ENCODE measurements around the gene FCHO1. TPM values are rescaled to one million over a fixed set of nuclear protein-coding genes. Genes with fewer than 3 reads are reported as not detected.

FCHO1 gene
- total RNA-seq, 3 donors from 2014 or later = 1.6 to 5.3 (median 2.9) TPM

DNA sequence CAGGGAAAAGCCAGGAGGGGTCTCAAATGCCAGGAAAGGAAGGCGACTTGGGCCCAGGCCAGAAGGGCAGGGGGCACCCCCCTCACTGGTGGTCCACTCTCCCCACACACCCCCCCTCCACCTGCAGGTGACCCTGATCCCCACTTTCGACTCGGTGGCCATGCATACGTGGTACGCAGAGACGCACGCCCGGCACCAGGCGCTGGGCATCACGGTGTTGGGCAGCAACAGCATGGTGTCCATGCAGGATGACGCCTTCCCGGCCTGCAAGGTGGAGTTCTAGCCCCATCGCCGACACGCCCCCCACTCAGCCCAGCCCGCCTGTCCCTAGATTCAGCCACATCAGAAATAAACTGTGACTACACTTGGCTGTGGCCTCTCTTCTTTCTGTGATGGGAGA lies 17.1 kb upstream of the FCHO1 start:
- no peak for DNase-seq (ENCODE audit: low spot score in 2 of 2)
- no peaks in the 10 kb centered on the region for H3K4me1 ChIP-seq
- H3K36me3 ChIP-seq = peaks cover 8% of the 10 kb centered on the region
- intact Hi-C loops (cut with DNase I; ENCODE audit: low total_unique reads) = no loop called here
- H3K27ac ChIP-seq = no peak overlapping the region
- TF ChIP-seq POLR2AphosphoS5 (IDR thresholded peaks at IDR 0.05) = no peak
- TF ChIP-seq, protein P1, sequence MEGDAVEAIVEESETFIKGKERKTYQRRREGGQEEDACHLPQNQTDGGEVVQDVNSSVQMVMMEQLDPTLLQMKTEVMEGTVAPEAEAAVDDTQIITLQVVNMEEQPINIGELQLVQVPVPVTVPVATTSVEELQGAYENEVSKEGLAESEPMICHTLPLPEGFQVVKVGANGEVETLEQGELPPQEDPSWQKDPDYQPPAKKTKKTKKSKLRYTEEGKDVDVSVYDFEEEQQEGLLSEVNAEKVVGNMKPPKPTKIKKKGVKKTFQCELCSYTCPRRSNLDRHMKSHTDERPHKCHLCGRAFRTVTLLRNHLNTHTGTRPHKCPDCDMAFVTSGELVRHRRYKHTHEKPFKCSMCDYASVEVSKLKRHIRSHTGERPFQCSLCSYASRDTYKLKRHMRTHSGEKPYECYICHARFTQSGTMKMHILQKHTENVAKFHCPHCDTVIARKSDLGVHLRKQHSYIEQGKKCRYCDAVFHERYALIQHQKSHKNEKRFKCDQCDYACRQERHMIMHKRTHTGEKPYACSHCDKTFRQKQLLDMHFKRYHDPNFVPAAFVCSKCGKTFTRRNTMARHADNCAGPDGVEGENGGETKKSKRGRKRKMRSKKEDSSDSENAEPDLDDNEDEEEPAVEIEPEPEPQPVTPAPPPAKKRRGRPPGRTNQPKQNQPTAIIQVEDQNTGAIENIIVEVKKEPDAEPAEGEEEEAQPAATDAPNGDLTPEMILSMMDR (IDR thresholded peaks at IDR 0.05) = no peak
- no peak for TF ChIP-seq POLR2A (IDR thresholded peaks at IDR 0.05)
- no peaks in the 10 kb centered on the region for H3K9me3 ChIP-seq
- no peak overlapping the region for H3K4me3 ChIP-seq
- no peaks in the 10 kb centered on the region for H3K27me3 ChIP-seq

DNA sequence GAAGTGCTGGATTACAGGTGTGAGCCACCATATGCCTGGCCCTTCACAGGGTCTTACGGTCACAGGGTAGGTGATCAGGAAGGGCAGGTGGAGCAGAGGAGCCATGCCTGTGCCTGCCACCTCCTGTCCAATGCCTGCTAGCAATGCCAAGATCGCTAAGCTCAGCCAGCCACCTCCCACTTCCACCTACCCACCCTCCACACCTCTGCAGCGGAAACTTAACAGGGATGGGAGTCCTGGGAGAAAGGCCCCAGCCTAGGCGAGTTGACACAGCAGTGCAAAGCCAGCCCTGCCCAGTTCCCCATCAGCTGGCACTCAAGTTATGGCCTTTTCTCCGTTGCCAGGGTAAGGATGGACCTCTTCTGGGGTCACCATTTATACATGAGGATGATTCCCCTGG lies 15.9 kb upstream of the FCHO1 start:
- H3K9me3 ChIP-seq = no peaks in the 10 kb centered on the region
- H3K4me1 ChIP-seq = no peaks in the 10 kb centered on the region
- H3K27me3 ChIP-seq = no peaks in the 10 kb centered on the region
- H3K4me3 ChIP-seq = no peak overlapping the region
- no peak overlapping the region for H3K27ac ChIP-seq
- H3K36me3 ChIP-seq = peaks cover 8% of the 10 kb centered on the region
- DNase-seq (ENCODE audit: low spot score in 2 of 2) = no peak
- intact Hi-C loops (cut with DNase I; ENCODE audit: low total_unique reads) = no loop called here
- TF ChIP-seq POLR2A (IDR thresholded peaks at IDR 0.05) (no peak), POLR2AphosphoS5 (IDR thresholded peaks at IDR 0.05) (no peak)
- TF ChIP-seq, protein P1 (IDR thresholded peaks at IDR 0.05) = no peak

DNA sequence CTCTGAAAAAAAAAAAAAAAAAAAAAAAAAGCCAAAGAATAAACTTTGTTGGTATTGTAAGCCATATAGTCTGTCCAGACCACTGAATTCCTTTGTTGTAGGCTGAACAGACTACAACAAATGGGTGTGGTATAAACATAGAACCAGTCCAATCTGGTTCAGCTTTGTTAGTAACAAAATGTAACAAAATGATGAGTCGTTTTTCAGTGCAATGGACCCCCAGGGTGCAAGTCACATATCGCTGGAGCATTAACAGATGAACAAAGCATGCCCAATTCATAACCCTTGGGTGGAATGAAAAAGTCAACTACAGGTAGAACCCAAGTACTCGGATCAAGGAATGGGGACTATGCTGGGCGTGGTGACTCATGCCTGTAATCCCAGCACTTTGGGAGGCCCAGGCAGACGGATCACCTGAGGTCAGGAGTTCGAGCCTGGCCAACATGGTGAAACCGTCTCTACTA lies 13.6 kb upstream of the FCHO1 start:
- DNase-seq (ENCODE audit: low spot score in 2 of 2) = no peak
- peaks cover 8% of the 10 kb centered on the region for H3K36me3 ChIP-seq
- no peak overlapping the region for H3K4me3 ChIP-seq
- no peaks in the 10 kb centered on the region for H3K4me1 ChIP-seq
- H3K27ac ChIP-seq = no peak overlapping the region
- intact Hi-C loops (cut with DNase I; ENCODE audit: low total_unique reads) = no loop called here
- H3K27me3 ChIP-seq = no peaks in the 10 kb centered on the region
- TF ChIP-seq, protein P1 (IDR thresholded peaks at IDR 0.05) = no peak
- TF ChIP-seq POLR2A (IDR thresholded peaks at IDR 0.05) = no peak
- no peak for TF ChIP-seq POLR2AphosphoS5 (IDR thresholded peaks at IDR 0.05)
- H3K9me3 ChIP-seq = no peaks in the 10 kb centered on the region

DNA sequence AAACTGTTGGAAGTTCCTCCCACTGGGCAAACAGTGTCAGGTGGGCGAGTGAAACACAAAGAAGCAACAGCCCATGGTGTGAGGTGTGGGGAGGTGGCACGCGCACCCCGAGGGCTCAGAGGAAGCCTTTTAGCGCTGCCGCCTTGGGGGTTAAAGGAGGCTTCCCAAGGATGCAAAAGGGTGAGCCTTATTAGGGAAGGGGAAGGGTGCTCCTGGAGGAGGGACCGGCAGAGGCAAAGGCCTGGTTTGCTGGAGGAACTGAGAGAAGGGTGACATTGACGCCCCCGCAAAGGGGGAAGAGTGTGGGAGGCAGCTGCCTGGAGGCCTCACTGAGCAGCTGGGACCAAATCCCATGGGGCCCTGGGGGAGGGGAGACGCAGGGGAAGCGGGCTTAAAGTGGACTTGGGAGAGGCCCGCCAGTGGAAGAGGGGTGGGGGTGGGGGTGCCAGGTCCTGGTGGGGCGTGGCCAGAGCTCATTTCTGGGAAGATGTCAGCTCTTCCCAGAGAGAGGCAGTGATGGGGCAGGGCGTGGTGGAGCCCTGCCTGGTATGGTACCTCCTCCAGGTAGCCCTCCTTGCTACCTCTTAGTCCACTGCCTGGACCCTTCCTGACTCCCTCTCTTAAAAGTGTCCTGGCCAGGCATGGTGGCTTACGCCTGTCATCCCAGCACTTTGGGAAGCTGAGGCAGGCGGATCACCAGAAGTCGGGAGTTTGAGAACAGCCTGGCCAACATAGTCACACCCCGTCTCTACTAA lies 12.0 kb upstream of the FCHO1 start:
- Histone ChIP-seq H3K36me3 (no peaks in the 10 kb centered on the region), H3K27me3 (no peaks in the 10 kb centered on the region), H3K4me1 (no peaks in the 10 kb centered on the region), H3K9me3 (no peaks in the 10 kb centered on the region), H3K4me3 (no peak overlapping the region), H3K27ac (no peak overlapping the region)
- TF ChIP-seq, protein P1 (IDR thresholded peaks at IDR 0.05) = no peak
- TF ChIP-seq POLR2AphosphoS5 (IDR thresholded peaks at IDR 0.05) = no peak
- TF ChIP-seq POLR2A (IDR thresholded peaks at IDR 0.05) = no peak
- DNase-seq (ENCODE audit: low spot score in 2 of 2) = no peak
- intact Hi-C loops (cut with DNase I; ENCODE audit: low total_unique reads) = no loop called here

DNA sequence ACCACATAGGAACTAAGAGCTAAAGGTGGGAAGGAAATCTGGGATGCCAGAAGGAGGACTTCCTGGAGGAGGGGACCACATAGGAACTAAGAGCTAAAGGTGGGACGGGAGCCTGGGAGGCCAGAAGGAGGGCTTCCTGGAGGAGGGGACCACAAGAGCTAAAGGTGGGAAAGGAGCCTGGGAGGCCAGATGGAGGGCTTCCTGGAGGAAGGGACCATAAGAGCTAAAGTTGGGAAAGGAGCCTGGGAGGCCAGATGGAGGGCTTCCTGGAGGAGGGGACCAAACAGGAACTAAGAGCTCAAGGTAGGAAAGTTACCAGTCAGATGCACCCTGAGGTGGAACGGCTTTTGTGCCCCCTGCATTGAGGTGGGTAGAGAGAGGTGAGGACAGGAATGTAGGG lies 9.8 kb upstream of the FCHO1 start:
- H3K9me3 ChIP-seq = no peaks in the 10 kb centered on the region
- no peak overlapping the region for H3K27ac ChIP-seq
- H3K4me3 ChIP-seq = no peak overlapping the region
- H3K4me1 ChIP-seq = no peaks in the 10 kb centered on the region
- H3K36me3 ChIP-seq = no peaks in the 10 kb centered on the region
- H3K27me3 ChIP-seq = no peaks in the 10 kb centered on the region
- intact Hi-C loops (cut with DNase I; ENCODE audit: low total_unique reads) = no loop called here
- TF ChIP-seq, protein P1 (IDR thresholded peaks at IDR 0.05) = no peak
- no peak for TF ChIP-seq POLR2A (IDR thresholded peaks at IDR 0.05)
- no peak for DNase-seq (ENCODE audit: low spot score in 2 of 2)
